GM23338 (cell line): ENCODE results near the gene PHF20. TPM values are rescaled to one million over a fixed set of nuclear protein-coding genes. Genes with fewer than 3 reads are reported as not detected.

Experiments used
- ATAC-seq: fragments of 200-7000 bp; cut with Tn5 transposase; 3 replicates; pipeline ENCODE4 v1.9.1; 2020
- DNase-seq: peaks from one replicate; pipeline ENCODE4 v3.0.0-alpha.2; 2015; ENCODE audit warnings: low spot score
- H2AFZ ChIP-seq: fragments of 200-600 bp; sonication (generic); 2 replicates; pipeline ENCODE4 v1.8.0; 2016; ENCODE audit warnings: antibody characterized with exemption, mild to moderate bottlenecking, moderate library complexity
- H3F3A ChIP-seq: fragments of 200-600 bp; sonication (generic); replicated peaks from 2 replicates; pipeline ENCODE4 v1.8.0; 2017; ENCODE audit warnings: antibody characterized with exemption, mixed run types, low read depth
- H3K27ac ChIP-seq: fragments of 200-600 bp; sonication (generic); 2 replicates; pipeline ENCODE4 v1.6.1; 2016; ENCODE audit warnings: low read depth
- H3K27me3 ChIP-seq: fragments of 200-600 bp; sonication (generic); 2 replicates; pipeline ENCODE4 v1.8.0; 2016; ENCODE audit warnings: mild to moderate bottlenecking, mixed run types, moderate library complexity; ENCODE audit not compliant: insufficient read depth
- H3K36me3 ChIP-seq: fragments of 200-600 bp; sonication (generic); 2 replicates; pipeline ENCODE4 v1.8.0; 2016; ENCODE audit warnings: mild to moderate bottlenecking; ENCODE audit not compliant: insufficient read depth
- H3K4me1 ChIP-seq: fragments of 200-600 bp; sonication (generic); 2 replicates; pipeline ENCODE4 v1.8.0; 2016; ENCODE audit warnings: mild to moderate bottlenecking, moderate library complexity; ENCODE audit not compliant: insufficient read depth
- H3K4me2 ChIP-seq: fragments of 200-600 bp; sonication (generic); 2 replicates; pipeline ENCODE4 v1.7.1; 2017; ENCODE audit warnings: mixed run types
- H3K4me3 ChIP-seq: fragments of 200-600 bp; sonication (generic); 2 replicates; pipeline ENCODE4 v1.6.1; 2016; ENCODE audit warnings: mixed run types
- H3K79me2 ChIP-seq: fragments of 200-600 bp; sonication (generic); replicated peaks from 2 replicates; pipeline ENCODE4 v1.8.0; 2017; ENCODE audit warnings: mild to moderate bottlenecking; ENCODE audit not compliant: insufficient read depth
- H3K9me2 ChIP-seq: fragments of 200-600 bp; sonication (generic); 2 replicates; pipeline ENCODE4 v1.8.0; 2017; ENCODE audit not compliant: insufficient read depth
- H4K20me1 ChIP-seq: fragments of 200-600 bp; sonication (generic); replicated peaks from 2 replicates; pipeline ENCODE4 v1.8.0; 2017; ENCODE audit warnings: mild to moderate bottlenecking; ENCODE audit not compliant: insufficient read depth
- H3K27ac Mint-ChIP-seq: 2 replicates; pipeline ENCODE4 v1.8.0; 2020; ENCODE audit warnings: inconsistent platforms, mild to moderate bottlenecking, moderate library complexity, mixed read lengths
- H3K27me3 Mint-ChIP-seq: 3 replicates; pipeline ENCODE4 v1.8.0; 2022; ENCODE audit warnings: low read depth, mild to moderate bottlenecking, moderate library complexity, mixed read lengths, inconsistent platforms; ENCODE audit not compliant: insufficient read depth, poor library complexity
- H3K36me3 Mint-ChIP-seq: 3 replicates; pipeline ENCODE4 v1.8.0; 2021; ENCODE audit warnings: low read depth, mild to moderate bottlenecking, inconsistent platforms, moderate library complexity, mixed read lengths
- H3K4me1 Mint-ChIP-seq: 3 replicates; pipeline ENCODE4 v1.8.0; 2020; ENCODE audit warnings: mild to moderate bottlenecking, inconsistent platforms, mixed read lengths
- H3K4me3 Mint-ChIP-seq: 3 replicates; pipeline ENCODE4 v1.8.0; 2021; ENCODE audit warnings: moderate library complexity, mild to moderate bottlenecking, inconsistent platforms, mixed read lengths
- H3K9me3 Mint-ChIP-seq: 3 replicates; pipeline ENCODE4 v1.8.0; 2020; ENCODE audit warnings: moderate library complexity, mild to moderate bottlenecking, inconsistent platforms, mixed read lengths
- ETS1 ChIP-seq: IDR thresholded peaks from 2 replicates; pipeline ENCODE4 v1.6.1; 2016; ENCODE audit warnings: antibody characterized with exemption
- NANOG ChIP-seq: IDR thresholded peaks from 2 replicates; pipeline ENCODE4 v1.6.1; 2016; ENCODE audit warnings: antibody characterized with exemption, borderline replicate concordance
- POLR2AphosphoS5 ChIP-seq: IDR thresholded peaks from 2 replicates; pipeline ENCODE4 v1.6.1; 2016; ENCODE audit warnings: antibody characterized with exemption, low read depth
- REST ChIP-seq: IDR thresholded peaks from one replicate; pipeline ENCODE4 v1.6.1; 2018; ENCODE audit warnings: antibody characterized with exemption; ENCODE audit not compliant: unreplicated experiment
- ZNF331 ChIP-seq: fragments of 250-450 bp; sonication (Bioruptor Pico); IDR thresholded peaks from 2 replicates; pipeline ENCODE4 v1.5.0; 2020; ENCODE audit warnings: low read depth, mild to moderate bottlenecking, moderate library complexity
- ZNF462 ChIP-seq: fragments of 250-450 bp; sonication (Bioruptor Pico); IDR thresholded peaks from 2 replicates; pipeline ENCODE4 v1.5.0; 2020; ENCODE audit warnings: mild to moderate bottlenecking, moderate library complexity
- polyA plus RNA-seq: library from polyadenylated mRNA; unstranded; fragments of >200 nt; fragmentation: Nextera tagmentation; extraction: Ambion mirVana; gene quantifications from 2 replicates; pipeline ENCODE4 v1.2.1, GENCODE V29; 2016
- total RNA-seq: library from RNA; depleted of rRNA; stranded (reverse); fragments of >200 nt; shearing (Covaris generic); gene quantifications from 2 replicates; pipeline ENCODE4 v1.2.3, GENCODE V29; 2014

Gene PHF20
- total and polyA plus RNA-seq, 2 experiments from 2014 or later = 71.8 to 103 TPM

DNA sequence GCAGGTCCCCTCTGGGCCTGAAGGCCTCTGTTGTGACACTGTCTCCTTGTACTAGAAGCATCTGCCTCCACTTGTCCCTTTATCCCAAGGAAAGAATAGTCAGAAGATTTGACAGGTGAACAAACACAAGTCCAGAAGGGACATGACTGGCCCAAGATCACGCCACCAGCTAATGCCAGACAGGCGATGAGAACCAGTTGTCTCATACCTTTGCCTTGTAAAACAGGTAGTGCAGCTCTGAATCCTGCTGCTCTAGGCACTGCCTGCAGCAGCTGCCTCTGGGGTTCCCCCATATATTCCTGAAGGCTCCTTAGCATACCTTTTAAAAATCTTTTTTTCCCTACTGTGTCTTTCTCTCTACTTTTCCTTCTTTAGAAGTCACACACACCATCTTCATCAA is 157.5 kb downstream of the PHF20 start:
- peaks cover 2% of the 10 kb centered on the region for H3K27me3 Mint-ChIP-seq
- TF ChIP-seq NANOG (no peak), ZNF462 (no peak), ETS1 (no peak)
- no peaks in the 10 kb centered on the region for H3K79me2 ChIP-seq
- H3K27me3 ChIP-seq = no peaks in the 10 kb centered on the region
- H3K27ac ChIP-seq = no peak overlapping the region
- no peak overlapping the region for H3K4me3 Mint-ChIP-seq
- H3K4me1 ChIP-seq = peaks cover 2% of the 10 kb centered on the region; the same call in 1 of the 2 replicates
- no peaks in the 10 kb centered on the region for H3F3A ChIP-seq
- peaks cover 44% of the 10 kb centered on the region for H3K36me3 Mint-ChIP-seq
- H2AFZ ChIP-seq = no peak overlapping the region
- no peak overlapping the region for H3K4me2 ChIP-seq
- no peaks in the 10 kb centered on the region for H3K9me2 ChIP-seq
- H3K4me1 Mint-ChIP-seq = peaks cover 7% of the 10 kb centered on the region
- H3K9me3 Mint-ChIP-seq = no peaks in the 10 kb centered on the region
- no peak overlapping the region for H3K4me3 ChIP-seq
- 0 out of 2 replicates have a peak, but pooled peaks cover 5% of the 10 kb centered on the region for H3K36me3 ChIP-seq
- no peaks in the 10 kb centered on the region; the same call in 1 of the 2 replicates for H4K20me1 ChIP-seq
- no peak overlapping the region for H3K27ac Mint-ChIP-seq
- ATAC-seq = no peak
- no peak for DNase-seq

- peak overlapping the region; percentile 89 for H3K27ac ChIP-seq
- H3K4me3 ChIP-seq = no peak overlapping the region
- H3K79me2 ChIP-seq = 0 out of 2 replicates have a peak, but pooled peaks cover 2% of the 10 kb centered on the region
- no peaks in the 10 kb centered on the region for H3F3A ChIP-seq
- H3K27ac Mint-ChIP-seq = peak overlapping the region; percentile 87
- H3K4me1 Mint-ChIP-seq = peaks cover 25% of the 10 kb centered on the region
- peak overlapping the region; percentile 52 for H3K4me2 ChIP-seq
- H3K36me3 Mint-ChIP-seq = peaks cover 35% of the 10 kb centered on the region
- H3K4me3 Mint-ChIP-seq = no peak overlapping the region
- H3K9me2 ChIP-seq = no peaks in the 10 kb centered on the region
- no peaks in the 10 kb centered on the region; the same call in 1 of the 2 replicates for H3K36me3 ChIP-seq
- ATAC-seq (peak; percentile 93), DNase-seq (peak; percentile 64)
- H3K9me3 Mint-ChIP-seq = no peaks in the 10 kb centered on the region
- no peaks in the 10 kb centered on the region for H3K27me3 ChIP-seq
- no peak overlapping the region for H2AFZ ChIP-seq
- H4K20me1 ChIP-seq = no peaks in the 10 kb centered on the region; the same call in 1 of the 2 replicates
- no peaks in the 10 kb centered on the region for H3K27me3 Mint-ChIP-seq
- peaks cover 9% of the 10 kb centered on the region for H3K4me1 ChIP-seq
- TF ChIP-seq REST (no peak), ETS1 (no peak), POLR2AphosphoS5 (no peak), ZNF331 (no peak)
Observed at GRCh38 chr20:35934050-35934449, 162.2 kb downstream of the PHF20 start.
